Astrocyte of the cerebellum (primary cell): ENCODE results near the gene LITAFD.

Experiments
- DNase-seq: peaks from one replicate; pipeline ENCODE4 v3.0.0-alpha.2; 2011; ENCODE audit warnings: low read depth
- H3K4me3 ChIP-seq: 2 replicates; pipeline ENCODE4 v1.5.1; 2011; ENCODE audit warnings: mild to moderate bottlenecking, low read depth, low read length, moderate library complexity
- in situ Hi-C: cut with HindIII; loops from 2 replicates; pipeline ENCODE4 v1.10.0; 2017; ENCODE audit warnings: low sequenced_read_pairs
- TF ChIP-seq, protein P1 (sequence below): IDR thresholded peaks from 2 replicates; pipeline ENCODE4 v1.5.1; 2012; ENCODE audit warnings: low read length, low read depth, moderate library complexity, mild to moderate bottlenecking; ENCODE audit errors: missing control alignments

The LITAFD gene

DNA sequence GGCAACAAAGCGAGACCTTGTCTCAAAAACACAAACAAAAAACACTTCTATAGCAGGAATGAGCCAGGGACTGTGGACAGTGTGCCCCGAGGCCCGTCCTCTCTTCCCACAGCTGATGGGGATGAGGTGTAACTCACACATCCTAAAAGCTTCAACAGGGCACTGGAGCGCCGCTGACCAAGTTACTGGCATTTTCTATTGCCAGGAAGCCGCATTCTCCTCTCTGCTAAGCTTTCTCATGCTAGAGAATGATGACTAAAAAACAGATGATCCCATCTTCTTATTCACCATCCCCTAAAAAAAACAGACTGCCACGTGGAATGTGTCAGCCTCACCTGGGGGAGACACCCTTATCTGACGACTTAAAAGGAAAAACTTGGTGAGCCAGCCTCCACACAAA, 29.6 kb upstream of the LITAFD start:
- H3K4me3 ChIP-seq, result no peak overlapping the region
- TF ChIP-seq, protein P1, sequence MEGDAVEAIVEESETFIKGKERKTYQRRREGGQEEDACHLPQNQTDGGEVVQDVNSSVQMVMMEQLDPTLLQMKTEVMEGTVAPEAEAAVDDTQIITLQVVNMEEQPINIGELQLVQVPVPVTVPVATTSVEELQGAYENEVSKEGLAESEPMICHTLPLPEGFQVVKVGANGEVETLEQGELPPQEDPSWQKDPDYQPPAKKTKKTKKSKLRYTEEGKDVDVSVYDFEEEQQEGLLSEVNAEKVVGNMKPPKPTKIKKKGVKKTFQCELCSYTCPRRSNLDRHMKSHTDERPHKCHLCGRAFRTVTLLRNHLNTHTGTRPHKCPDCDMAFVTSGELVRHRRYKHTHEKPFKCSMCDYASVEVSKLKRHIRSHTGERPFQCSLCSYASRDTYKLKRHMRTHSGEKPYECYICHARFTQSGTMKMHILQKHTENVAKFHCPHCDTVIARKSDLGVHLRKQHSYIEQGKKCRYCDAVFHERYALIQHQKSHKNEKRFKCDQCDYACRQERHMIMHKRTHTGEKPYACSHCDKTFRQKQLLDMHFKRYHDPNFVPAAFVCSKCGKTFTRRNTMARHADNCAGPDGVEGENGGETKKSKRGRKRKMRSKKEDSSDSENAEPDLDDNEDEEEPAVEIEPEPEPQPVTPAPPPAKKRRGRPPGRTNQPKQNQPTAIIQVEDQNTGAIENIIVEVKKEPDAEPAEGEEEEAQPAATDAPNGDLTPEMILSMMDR, result no peak
- no peak for DNase-seq
- in situ Hi-C loops, result no loop called here

DNA sequence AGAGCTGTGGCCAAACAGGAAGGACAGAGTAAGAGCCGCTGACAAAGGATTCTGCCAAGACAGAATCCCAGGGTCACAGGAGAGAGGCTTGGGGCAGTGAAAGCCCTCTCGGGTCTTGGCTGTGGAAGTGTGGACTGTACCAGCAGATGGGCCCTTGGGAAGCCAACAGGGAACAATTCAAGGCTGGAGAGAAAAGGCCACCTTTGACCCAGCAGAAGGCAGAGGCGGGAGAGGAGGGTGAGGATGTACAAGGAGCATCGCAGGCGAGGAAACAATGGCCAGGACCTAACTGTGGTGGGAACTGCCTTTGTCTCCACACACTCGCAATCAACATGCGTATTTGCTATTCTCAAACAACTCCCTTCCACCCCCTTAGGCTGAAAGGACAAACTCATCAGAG, 29.0 kb upstream of the LITAFD start:
- in situ Hi-C loops, result no loop called here
- no peak for DNase-seq
- TF ChIP-seq, protein P1, result no peak

DNA sequence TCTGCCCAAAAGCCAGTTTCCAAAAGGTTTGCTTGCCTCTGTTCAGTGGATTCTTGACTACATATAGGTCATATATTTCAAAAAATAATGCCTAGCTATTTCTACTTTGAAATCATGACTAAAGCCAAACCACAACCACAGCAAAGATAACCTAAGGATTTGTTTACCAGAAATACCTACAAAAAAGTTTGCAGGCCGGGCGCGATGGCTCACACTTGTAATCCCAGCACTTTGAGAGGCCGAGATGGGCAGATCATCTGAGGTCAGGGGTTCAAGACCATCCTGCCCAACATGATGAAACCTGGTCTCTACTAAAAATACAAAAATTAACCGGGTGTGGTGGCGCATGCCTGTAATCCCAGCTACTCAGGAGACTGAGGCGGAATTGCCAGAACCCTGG, 28.5 kb upstream of the LITAFD start:
- H3K4me3 ChIP-seq, result no peak overlapping the region
- in situ Hi-C loops, result no loop called here
- TF ChIP-seq, protein P1, result no peak
- no peak for DNase-seq

More for the DNA sequence above, 29.0 kb upstream of the LITAFD start:
- H3K4me3 ChIP-seq, result no peak overlapping the region

DNA sequence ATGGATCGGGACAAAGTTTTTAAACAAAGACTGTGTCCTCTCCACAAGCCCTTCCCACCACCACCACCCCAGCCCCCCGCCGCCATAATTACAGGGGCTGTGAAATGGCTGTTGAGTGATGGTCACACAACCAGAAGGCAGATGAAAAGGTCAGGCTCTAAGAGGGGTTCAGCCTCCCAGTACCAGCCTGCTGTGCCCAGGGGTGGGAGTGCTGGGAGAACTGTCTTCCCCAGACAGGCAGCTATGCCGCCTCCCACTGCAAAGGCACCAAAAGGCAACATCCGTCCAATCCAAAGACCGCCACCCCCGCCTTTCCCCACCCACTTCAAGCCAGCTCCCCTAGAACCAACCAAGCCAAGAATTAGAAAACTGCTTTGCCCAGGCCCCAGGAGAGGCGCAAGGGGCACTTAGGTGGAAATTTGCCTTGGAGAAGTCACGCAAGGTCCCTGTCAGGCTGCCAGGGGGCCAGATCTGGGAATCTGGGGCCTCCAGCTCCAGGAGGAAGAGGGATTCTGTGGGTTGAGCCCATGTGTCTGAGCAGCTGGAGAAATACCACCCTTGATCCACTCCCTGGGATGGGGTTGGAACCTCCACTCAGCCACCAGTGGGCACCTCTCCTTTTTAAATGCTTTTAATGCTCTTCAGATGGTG, 27.7 kb upstream of the LITAFD start:
- in situ Hi-C loops, result no loop called here

DNA sequence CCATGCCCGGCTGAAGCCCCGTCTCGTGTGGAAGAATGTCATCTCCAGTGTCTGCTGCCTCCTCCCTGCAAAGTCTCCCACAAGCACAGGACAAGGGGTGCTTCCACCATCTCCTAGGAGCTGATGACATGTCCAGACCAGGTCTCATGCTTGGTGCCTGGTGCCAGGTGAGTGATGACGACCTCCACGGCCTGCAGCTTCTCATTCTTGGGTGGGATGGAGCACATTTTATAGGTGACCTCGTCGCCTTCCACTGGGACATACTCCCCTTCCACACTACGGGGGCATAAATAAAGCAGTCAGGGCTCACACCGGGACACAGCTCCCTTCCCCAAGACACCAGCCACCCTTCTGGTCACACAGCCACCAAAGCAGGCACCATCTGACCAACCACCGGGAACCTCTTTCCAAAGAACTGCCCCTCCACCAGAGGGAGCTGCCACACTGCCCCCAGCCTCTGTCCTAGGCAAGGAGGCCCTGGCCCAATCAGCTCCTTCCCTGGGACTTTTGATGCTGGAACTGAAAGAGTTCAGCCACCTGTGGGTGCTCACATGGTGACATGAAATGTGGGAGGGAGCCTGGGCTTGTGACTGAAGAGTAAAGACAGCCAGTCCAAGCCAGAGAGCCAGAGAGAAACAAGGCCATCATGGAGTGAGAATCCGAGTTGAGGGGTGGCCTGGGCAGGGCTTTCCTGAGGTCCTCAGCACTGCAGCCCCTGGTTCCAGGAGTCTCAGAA, 26.9 kb upstream of the LITAFD start:
- no peak for DNase-seq
- TF ChIP-seq, protein P1, result no peak
- in situ Hi-C loops, result no loop called here
- H3K4me3 ChIP-seq, result no peak overlapping the region

More for the DNA sequence above, 27.7 kb upstream of the LITAFD start:
- TF ChIP-seq, protein P1, result no peak
- no peak for DNase-seq
- H3K4me3 ChIP-seq, result no peak overlapping the region

DNA sequence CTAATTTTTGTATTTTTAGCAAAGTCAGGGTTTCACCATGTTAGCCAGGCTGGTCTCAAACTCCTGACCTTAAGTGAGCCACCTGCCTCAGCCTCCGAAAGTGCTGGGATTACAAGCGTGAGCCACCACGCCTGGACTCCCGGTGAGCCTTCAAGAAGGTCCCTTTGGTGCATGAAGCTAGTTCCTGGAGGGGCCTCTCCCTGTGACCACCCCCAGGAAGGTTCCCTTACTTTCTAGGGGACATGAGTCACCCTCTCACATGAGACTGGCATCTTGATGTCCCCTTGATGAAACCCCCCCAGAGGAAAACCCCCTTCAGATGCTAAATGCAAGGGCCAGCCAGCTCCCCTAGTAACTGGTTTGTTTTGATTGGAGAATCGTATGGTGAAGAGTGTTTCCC, 26.2 kb upstream of the LITAFD start:
- DNase-seq, result no peak
- TF ChIP-seq, protein P1, result no peak
- no peak overlapping the region for H3K4me3 ChIP-seq
- in situ Hi-C loops, result no loop called here
